ENCODE measurements around the gene MTFR2. TPM values are rescaled to one million over a fixed set of nuclear protein-coding genes. Genes with fewer than 3 reads are reported as not detected.

The MTFR2 gene
- polyA plus RNA-seq (2011; rRNA removed) (5.5 and 6.1 TPM in 2 replicates), polyA minus RNA-seq (2011; rRNA and poly(A)+ RNA removed) (4.2 and 4.9 TPM in 2 replicates)

- no peak for TF ChIP-seq CTCF (IDR thresholded peaks at IDR 0.05; ENCODE audit: insufficient read depth, low read depth, low read length)
- H3K4me3 ChIP-seq (ENCODE audit: low read depth, low read length), result peak within 1 kb of the TSS; percentile 60
- H3K36me3 ChIP-seq (ENCODE audit: control insufficient read depth, insufficient read depth, low read length), result no peaks in the 10 kb centered on the region
- no peaks in the 10 kb centered on the region for H3K27me3 ChIP-seq (ENCODE audit: control insufficient read depth, insufficient read depth, low read length)
- CTCF ChIA-PET, result interaction anchor here (0.6 to 2.5 kb wide), 4 partner anchors 24 to 714 kb away, joined by 3 to 10 read pairs (median 4); partner anchors contain the start of gene MAP3K5
- DNase-seq (ENCODE audit: low read depth), result peak; percentile 97
- POLR2A ChIA-PET, result interaction anchor here (0.5 to 0.7 kb wide), 4 partner anchors 40 to 711 kb away, joined by 3 to 9 read pairs (median 3); partner anchors contain the start of gene BCLAF1
Observed at GRCh38 chr6:136249811-136250685, at the start of gene MTFR2. TSS of gene MTFR2 (minus strand) at chr6:136250311. CDS start at chr6:136249099, 1,212 bp downstream.

- CTCF ChIA-PET, result no interaction called here
Observed at GRCh38 chr6:136294621-136295020, 44.5 kb upstream of the MTFR2 start.

GRCh38 chr6:136290410-136291010 is 40.4 kb upstream of the MTFR2 start:
- no peaks in the 10 kb centered on the region for H3K27me3 ChIP-seq (ENCODE audit: control insufficient read depth, insufficient read depth, low read length)
- DNase-seq (ENCODE audit: low read depth), result no peak
- no peak for TF ChIP-seq CTCF (IDR thresholded peaks at IDR 0.05; ENCODE audit: insufficient read depth, low read depth, low read length)
- ChIA-PET CTCF (interaction anchor here (0.6 to 1.7 kb wide), 8 partner anchors 11 to 784 kb away, joined by 3 to 5 read pairs (median 3); partner anchors contain the start of gene MAP3K5), POLR2A (interaction anchor here (0.6 to 1.2 kb wide), 4 partner anchors 10 to 792 kb away, joined by 3 to 5 read pairs (median 3); no protein-coding TSS in a partner anchor)
- peak overlapping the region; percentile 78 for H3K4me3 ChIP-seq (ENCODE audit: low read depth, low read length)
- no peaks in the 10 kb centered on the region for H3K36me3 ChIP-seq (ENCODE audit: control insufficient read depth, insufficient read depth, low read length)

More at GRCh38 chr6:136294621-136295020, 44.5 kb upstream of the MTFR2 start:
- Histone ChIP-seq H3K27me3 (ENCODE audit: control insufficient read depth, insufficient read depth, low read length) (no peaks in the 10 kb centered on the region), H3K4me3 (ENCODE audit: low read depth, low read length) (no peak overlapping the region), H3K36me3 (ENCODE audit: control insufficient read depth, insufficient read depth, low read length) (no peaks in the 10 kb centered on the region)
- TF ChIP-seq CTCF (IDR thresholded peaks at IDR 0.05; ENCODE audit: insufficient read depth, low read depth, low read length), result no peak
- no peak for DNase-seq (ENCODE audit: low read depth)
- POLR2A ChIA-PET, result no interaction called here

GRCh38 chr6:136289579-136290409 is 39.7 kb upstream of the MTFR2 start, which contains the start of gene BCLAF1:
TSS of gene BCLAF1 (minus strand) at chr6:136289846. CDS start at chr6:136279866, 9,980 bp downstream.
- H3K4me3 ChIP-seq (ENCODE audit: low read depth, low read length), result peak within 1 kb of the TSS; percentile 78
- peak; percentile 97 for DNase-seq (ENCODE audit: low read depth)
- ChIA-PET POLR2A (interaction anchor here (0.6 to 1.2 kb wide), 6 partner anchors 9 to 791 kb away, joined by 3 to 5 read pairs (median 3); no protein-coding TSS in a partner anchor), CTCF (interaction anchor here (0.5 to 1.7 kb wide), 10 partner anchors 11 to 784 kb away, joined by 3 to 5 read pairs (median 3); partner anchors contain the start of gene MAP3K5)
- no peaks in the 10 kb centered on the region for H3K36me3 ChIP-seq (ENCODE audit: control insufficient read depth, insufficient read depth, low read length)
- H3K27me3 ChIP-seq (ENCODE audit: control insufficient read depth, insufficient read depth, low read length), result no peaks in the 10 kb centered on the region
- TF ChIP-seq CTCF (IDR thresholded peaks at IDR 0.05; ENCODE audit: insufficient read depth, low read depth, low read length), result no peak

Data from BJ (cell line).